Liver (tissue), 3 donors: Measurements from ENCODE around the gene TMEM114.

Experiments
- EGR1 ChIP-seq, 2 donors: IDR thresholded peaks; 2 replicates each; pipeline ENCODE4 v1.6.1; 2016 to 2018; ENCODE audit warnings: antibody characterized with exemption in 2 of 2, low read depth in 2 of 2
- GABPA ChIP-seq, 2 donors: IDR thresholded peaks in 1 of 2; conservative IDR thresholded peaks in 1 of 2; 2 replicates each; pipeline ENCODE4 v1.6.1; 2016; ENCODE audit warnings: antibody characterized with exemption in 2 of 2, mild to moderate bottlenecking in 1 of 2, moderate library complexity in 1 of 2
- HNF4A ChIP-seq, 2 donors: conservative IDR thresholded peaks; 2 replicates each; pipeline ENCODE4 v1.6.1; 2016; ENCODE audit warnings: antibody characterized with exemption in 2 of 2, mild to moderate bottlenecking in 2 of 2
- SP1 ChIP-seq: IDR thresholded peaks from 2 replicates; pipeline ENCODE4 v1.6.1; 2018; ENCODE audit warnings: antibody characterized with exemption, mild to moderate bottlenecking
- TAF1 ChIP-seq: conservative IDR thresholded peaks from 2 replicates; pipeline ENCODE4 v1.6.1; 2016; ENCODE audit warnings: antibody characterized with exemption, mild to moderate bottlenecking
- TF ChIP-seq, protein P1 (sequence below): fragments of 150-350 bp; IDR thresholded peaks from 2 replicates; pipeline ENCODE4 v1.5.1; 2017; ENCODE audit warnings: improper control_type of control experiment, low read depth, low read length; ENCODE audit not compliant: missing input control
- TF ChIP-seq, protein P2 (sequence below): IDR thresholded peaks from 2 replicates; pipeline ENCODE4 v1.6.1; 2016; ENCODE audit warnings: antibody characterized with exemption
- donor health status: healthy.
- donor health status: healthy.

DNA sequence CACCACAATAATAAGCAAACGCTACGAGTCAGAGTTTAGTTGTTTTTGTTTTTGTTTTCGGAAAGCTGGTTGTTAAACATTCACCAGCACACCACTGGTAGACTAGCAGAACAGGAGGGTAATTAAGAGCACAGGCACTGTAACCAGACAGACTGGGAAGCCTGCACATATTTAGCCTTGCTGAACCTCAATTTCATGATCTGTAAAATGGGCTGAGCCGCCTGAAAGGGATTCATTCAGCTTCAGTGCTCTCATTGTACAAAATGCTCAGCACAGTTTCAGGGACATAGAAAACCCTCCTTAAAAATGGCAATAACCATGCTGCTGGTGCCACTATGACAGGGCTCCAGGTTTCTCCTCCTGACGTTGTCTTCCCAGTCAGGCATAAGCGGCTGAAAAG, 66.4 kb downstream of the TMEM114 start:
- TF ChIP-seq GABPA (IDR thresholded peaks at IDR 0.05 in 1 of 2, conservative IDR thresholded peaks at IDR 0.05 in 1 of 2) (no peak), SP1 (no peak), TAF1 (no peak), EGR1 (IDR thresholded peaks at IDR 0.05; ENCODE audit: low read depth in 2 of 2) (no peak), HNF4A (conservative IDR thresholded peaks at IDR 0.05) (no peak)
- TF ChIP-seq, protein P1, sequence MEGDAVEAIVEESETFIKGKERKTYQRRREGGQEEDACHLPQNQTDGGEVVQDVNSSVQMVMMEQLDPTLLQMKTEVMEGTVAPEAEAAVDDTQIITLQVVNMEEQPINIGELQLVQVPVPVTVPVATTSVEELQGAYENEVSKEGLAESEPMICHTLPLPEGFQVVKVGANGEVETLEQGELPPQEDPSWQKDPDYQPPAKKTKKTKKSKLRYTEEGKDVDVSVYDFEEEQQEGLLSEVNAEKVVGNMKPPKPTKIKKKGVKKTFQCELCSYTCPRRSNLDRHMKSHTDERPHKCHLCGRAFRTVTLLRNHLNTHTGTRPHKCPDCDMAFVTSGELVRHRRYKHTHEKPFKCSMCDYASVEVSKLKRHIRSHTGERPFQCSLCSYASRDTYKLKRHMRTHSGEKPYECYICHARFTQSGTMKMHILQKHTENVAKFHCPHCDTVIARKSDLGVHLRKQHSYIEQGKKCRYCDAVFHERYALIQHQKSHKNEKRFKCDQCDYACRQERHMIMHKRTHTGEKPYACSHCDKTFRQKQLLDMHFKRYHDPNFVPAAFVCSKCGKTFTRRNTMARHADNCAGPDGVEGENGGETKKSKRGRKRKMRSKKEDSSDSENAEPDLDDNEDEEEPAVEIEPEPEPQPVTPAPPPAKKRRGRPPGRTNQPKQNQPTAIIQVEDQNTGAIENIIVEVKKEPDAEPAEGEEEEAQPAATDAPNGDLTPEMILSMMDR, result no peak
- TF ChIP-seq, protein P2, sequence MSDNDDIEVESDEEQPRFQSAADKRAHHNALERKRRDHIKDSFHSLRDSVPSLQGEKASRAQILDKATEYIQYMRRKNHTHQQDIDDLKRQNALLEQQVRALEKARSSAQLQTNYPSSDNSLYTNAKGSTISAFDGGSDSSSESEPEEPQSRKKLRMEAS, result no peak
